Parathyroid adenoma (tissue), 2 donors: ENCODE measurements around the gene SLC16A11.

Experiments
- H2AFZ ChIP-seq: fragments of 300-600 bp; sonication (generic); one replicate; pipeline ENCODE4 v1.7.0; 2017; ENCODE audit warnings: antibody characterized with exemption, mild to moderate bottlenecking
- H3K27ac ChIP-seq: fragments of 300-600 bp; sonication (generic); one replicate; pipeline ENCODE4 v1.7.0; 2017
- H3K27me3 ChIP-seq: fragments of 300-600 bp; sonication (generic); one replicate; pipeline ENCODE4 v1.7.0; 2017; ENCODE audit warnings: low read length; ENCODE audit not compliant: control insufficient read depth, insufficient read depth
- H3K36me3 ChIP-seq: fragments of 300-600 bp; sonication (generic); one replicate; pipeline ENCODE4 v1.7.0; 2017; ENCODE audit warnings: low read length; ENCODE audit not compliant: control insufficient read depth, insufficient read depth
- H3K4me1 ChIP-seq: fragments of 300-600 bp; sonication (generic); one replicate; pipeline ENCODE4 v1.7.0; 2017; ENCODE audit warnings: control low read depth
- H3K4me2 ChIP-seq: fragments of 300-600 bp; sonication (generic); one replicate; pipeline ENCODE4 v1.7.0; 2017; ENCODE audit warnings: low read length
- H3K4me3 ChIP-seq: fragments of 300-600 bp; sonication (generic); one replicate; pipeline ENCODE4 v1.7.0; 2017; ENCODE audit warnings: low read depth, low read length
- H3K79me2 ChIP-seq: fragments of 300-600 bp; sonication (generic); one replicate; pipeline ENCODE4 v1.7.0; 2017; ENCODE audit warnings: control low read depth
- H3K9ac ChIP-seq: fragments of 300-600 bp; sonication (generic); one replicate; pipeline ENCODE4 v1.7.0; 2017; ENCODE audit warnings: mild to moderate bottlenecking
- H3K9me3 ChIP-seq: fragments of 300-600 bp; sonication (generic); one replicate; pipeline ENCODE4 v1.7.0; 2017; ENCODE audit warnings: low read length; ENCODE audit not compliant: control insufficient read depth
- TF ChIP-seq, protein P1 (sequence below): fragments of 300-600 bp; sonication (generic); IDR thresholded peaks from one replicate; pipeline ENCODE4 v1.7.0; 2017; ENCODE audit warnings: antibody characterized with exemption, mild to moderate bottlenecking
- donor health status: primary hyperparathyroidism.

The SLC16A11 gene

DNA sequence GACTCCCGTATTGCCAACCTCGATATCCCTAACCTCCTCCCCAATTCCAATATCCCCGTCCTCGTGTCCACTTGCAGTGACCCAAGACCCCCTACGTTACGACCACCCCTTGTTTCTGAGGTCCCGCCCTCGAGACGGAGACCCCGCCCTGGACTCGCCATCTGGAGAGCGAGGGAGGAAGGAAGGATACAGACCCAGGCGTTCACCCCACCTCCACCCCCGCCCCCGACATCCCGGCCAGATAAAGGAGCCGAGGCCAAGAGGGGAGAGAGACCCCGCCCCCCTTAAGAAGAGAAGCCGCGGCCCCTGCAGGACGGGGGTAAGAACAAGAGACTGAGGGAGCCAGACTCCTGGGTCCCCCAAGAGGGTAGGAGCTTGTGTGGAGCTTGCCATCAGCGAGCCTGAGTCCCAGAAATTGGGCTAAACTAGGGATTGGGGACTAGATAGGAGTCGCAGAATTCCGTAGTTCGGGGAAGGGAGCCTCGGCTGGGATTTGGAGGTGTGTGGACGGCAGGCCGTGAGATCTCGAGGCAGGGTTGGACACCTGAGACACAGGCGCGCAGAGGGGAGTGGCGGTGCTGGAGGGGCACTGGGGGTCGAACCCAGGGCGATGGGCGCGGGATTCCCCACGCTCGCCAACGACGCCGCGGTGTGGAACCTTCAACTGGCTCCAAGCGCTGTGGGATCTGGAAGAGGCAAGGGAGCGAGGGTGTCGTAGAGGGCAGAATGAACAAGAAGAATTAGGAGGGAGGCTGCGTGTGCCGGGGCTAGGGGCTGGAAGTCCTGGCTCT, 20.9 kb downstream of the SLC16A11 start, which contains the start of gene BCL6B:
Gene BCL6B (plus strand): TSS at position 270 of the 791 bp plus-strand sequence. CDS start 622 bp downstream, outside the sequence.
- Histone ChIP-seq H3K4me1 (no peaks in the 10 kb centered on the region), H3K9me3 (no peaks in the 10 kb centered on the region), H3K4me3 (peak within 1 kb of the TSS; percentile 46), H3K36me3 (no peaks in the 10 kb centered on the region), H3K27ac (peak within 1 kb of the TSS; percentile 77), H3K27me3 (no peaks in the 10 kb centered on the region), H3K79me2 (no peaks in the 10 kb centered on the region), H3K4me2 (peak within 1 kb of the TSS; percentile 54), H3K9ac (no peak within 1 kb of the TSS), H2AFZ (peak within 1 kb of the TSS; percentile 68)
- TF ChIP-seq, protein P1, sequence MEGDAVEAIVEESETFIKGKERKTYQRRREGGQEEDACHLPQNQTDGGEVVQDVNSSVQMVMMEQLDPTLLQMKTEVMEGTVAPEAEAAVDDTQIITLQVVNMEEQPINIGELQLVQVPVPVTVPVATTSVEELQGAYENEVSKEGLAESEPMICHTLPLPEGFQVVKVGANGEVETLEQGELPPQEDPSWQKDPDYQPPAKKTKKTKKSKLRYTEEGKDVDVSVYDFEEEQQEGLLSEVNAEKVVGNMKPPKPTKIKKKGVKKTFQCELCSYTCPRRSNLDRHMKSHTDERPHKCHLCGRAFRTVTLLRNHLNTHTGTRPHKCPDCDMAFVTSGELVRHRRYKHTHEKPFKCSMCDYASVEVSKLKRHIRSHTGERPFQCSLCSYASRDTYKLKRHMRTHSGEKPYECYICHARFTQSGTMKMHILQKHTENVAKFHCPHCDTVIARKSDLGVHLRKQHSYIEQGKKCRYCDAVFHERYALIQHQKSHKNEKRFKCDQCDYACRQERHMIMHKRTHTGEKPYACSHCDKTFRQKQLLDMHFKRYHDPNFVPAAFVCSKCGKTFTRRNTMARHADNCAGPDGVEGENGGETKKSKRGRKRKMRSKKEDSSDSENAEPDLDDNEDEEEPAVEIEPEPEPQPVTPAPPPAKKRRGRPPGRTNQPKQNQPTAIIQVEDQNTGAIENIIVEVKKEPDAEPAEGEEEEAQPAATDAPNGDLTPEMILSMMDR, result no peak

DNA sequence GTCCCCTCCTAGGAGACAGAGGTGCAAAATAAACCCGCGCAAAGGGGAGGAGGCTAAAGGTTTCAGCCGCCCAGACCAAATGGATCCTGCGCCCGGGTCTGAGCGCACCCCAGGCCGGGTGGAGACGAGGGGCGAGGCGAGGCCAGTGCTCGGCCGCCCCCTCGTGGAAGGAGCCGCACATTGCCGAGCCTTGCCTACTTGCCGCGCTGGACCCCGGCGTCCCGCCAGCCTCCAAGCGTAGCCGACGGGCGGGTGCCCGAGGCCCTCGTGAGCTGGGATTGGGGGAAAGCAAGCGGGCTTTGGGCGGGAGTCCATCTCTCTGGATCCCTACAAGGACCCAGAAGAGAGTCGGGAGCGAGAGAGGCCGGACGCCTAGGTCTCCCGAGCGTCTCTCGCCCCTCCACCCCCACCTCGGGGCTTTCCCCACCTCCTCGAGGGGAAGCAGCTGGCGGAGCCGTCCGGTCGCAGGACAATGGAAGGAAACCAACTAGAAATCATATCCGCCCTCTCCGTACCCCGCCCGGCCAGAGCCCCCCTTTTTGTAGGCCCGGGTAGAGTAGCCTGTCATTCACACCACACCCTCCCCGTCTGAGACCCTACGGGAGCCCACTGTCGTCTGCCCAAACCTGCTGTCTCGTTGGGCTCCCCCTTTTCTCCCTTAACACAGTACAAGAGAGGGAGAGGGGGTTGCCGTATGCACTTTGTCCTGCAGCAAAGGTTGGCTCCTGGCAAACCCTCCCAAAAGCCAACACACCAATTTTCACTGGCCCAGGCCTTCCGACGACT, 21.7 kb downstream of the SLC16A11 start:
- Histone ChIP-seq H3K4me2 (peak overlapping the region; percentile 54), H2AFZ (peak overlapping the region; percentile 68), H3K4me3 (peak overlapping the region; percentile 35), H3K27ac (peak overlapping the region; percentile 77), H3K27me3 (no peaks in the 10 kb centered on the region), H3K36me3 (no peaks in the 10 kb centered on the region), H3K9me3 (no peaks in the 10 kb centered on the region), H3K79me2 (no peaks in the 10 kb centered on the region), H3K4me1 (no peaks in the 10 kb centered on the region), H3K9ac (no peak overlapping the region)
- TF ChIP-seq, protein P1, result peak; percentile 96

DNA sequence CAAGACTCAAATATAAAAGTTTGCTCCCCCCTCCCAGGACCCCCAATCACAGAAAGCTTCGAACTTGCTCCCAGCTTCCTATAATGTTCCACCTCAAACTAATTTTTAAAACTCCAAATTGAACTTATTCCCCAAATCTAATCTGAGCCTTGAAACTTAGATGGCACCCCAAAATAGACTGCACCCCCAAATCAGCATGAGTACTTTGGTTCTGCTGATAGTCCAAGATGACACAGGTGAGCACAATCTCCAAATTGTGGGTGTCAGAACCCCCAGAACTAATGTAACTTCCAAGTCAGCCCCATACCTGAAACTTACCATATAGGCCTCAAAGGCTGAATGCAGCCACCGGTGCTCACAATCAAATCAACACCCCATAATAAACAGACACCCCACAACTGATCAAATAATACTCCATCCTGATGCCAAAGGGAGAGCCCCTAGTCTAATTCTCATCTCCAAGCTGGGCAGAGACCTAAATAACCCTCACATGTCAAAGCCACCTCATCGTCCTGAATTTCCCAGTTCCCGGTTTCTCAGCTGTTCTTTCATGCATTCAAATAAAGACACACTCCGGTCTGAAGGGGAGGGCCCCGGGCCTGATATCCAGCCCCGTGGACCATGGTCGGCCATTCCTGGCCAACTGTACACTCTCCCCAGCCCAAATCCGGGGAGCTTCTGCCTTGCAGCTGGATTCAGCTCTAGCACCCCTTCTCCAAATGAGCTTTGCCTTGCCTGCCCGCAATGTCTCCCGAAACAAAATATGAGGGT, 22.8 kb downstream of the SLC16A11 start:
- peak overlapping the region; percentile 54 for H3K4me2 ChIP-seq
- no peaks in the 10 kb centered on the region for H3K4me1 ChIP-seq
- H2AFZ ChIP-seq, result peak overlapping the region; percentile 54
- no peaks in the 10 kb centered on the region for H3K27me3 ChIP-seq
- no peaks in the 10 kb centered on the region for H3K9me3 ChIP-seq
- no peaks in the 10 kb centered on the region for H3K36me3 ChIP-seq
- H3K9ac ChIP-seq, result no peak overlapping the region
- no peaks in the 10 kb centered on the region for H3K79me2 ChIP-seq
- peak overlapping the region; percentile 77 for H3K27ac ChIP-seq
- TF ChIP-seq, protein P1, result no peak
- H3K4me3 ChIP-seq, result peak overlapping the region; percentile 35

DNA sequence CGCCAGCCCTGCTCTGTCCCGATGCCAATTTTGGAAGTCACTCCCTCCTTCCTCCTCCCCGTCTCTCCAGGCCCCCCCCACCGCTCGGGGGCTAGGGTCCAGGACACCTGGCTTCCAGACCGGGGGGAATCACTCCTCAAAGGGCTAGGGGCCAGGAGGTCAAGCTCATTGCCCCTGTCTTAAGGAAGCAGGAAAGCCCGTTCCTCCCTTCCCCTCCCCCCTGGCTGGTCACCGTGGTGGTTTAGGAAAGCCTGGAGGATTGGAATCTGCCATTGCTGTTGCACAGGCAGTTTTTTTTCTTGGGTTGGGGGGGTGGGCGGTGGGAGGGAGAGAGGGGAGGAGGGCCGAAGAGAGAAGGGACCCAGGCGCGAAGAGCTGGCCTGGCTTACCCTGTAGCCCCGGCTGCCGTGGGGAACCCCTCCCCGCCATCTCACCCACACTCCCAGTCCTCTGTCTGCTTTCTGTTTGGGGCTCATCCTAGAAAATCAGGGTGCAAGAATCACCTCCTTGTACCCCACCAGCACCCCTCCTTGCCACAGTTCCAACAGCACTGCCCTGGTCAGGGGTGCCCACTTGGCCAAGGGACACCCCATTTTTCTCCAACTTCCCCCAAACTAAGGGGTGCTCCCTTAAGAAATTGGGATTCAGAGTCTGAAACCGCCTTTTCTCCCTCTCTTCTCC, 23.9 kb downstream of the SLC16A11 start:
- H3K27me3 ChIP-seq, result no peaks in the 10 kb centered on the region
- H3K36me3 ChIP-seq, result no peaks in the 10 kb centered on the region
- H3K4me3 ChIP-seq, result peak overlapping the region; percentile 86
- H3K9me3 ChIP-seq, result no peaks in the 10 kb centered on the region
- H3K79me2 ChIP-seq, result no peaks in the 10 kb centered on the region
- no peak overlapping the region for H3K9ac ChIP-seq
- TF ChIP-seq, protein P1, result no peak
- H3K4me2 ChIP-seq, result peak overlapping the region; percentile 98
- peak overlapping the region; percentile 60 for H3K27ac ChIP-seq
- peaks cover 4% of the 10 kb centered on the region for H3K4me1 ChIP-seq
- H2AFZ ChIP-seq, result peak overlapping the region; percentile 97
